ENCODE results near the gene STPG3.

The STPG3 gene

DNA sequence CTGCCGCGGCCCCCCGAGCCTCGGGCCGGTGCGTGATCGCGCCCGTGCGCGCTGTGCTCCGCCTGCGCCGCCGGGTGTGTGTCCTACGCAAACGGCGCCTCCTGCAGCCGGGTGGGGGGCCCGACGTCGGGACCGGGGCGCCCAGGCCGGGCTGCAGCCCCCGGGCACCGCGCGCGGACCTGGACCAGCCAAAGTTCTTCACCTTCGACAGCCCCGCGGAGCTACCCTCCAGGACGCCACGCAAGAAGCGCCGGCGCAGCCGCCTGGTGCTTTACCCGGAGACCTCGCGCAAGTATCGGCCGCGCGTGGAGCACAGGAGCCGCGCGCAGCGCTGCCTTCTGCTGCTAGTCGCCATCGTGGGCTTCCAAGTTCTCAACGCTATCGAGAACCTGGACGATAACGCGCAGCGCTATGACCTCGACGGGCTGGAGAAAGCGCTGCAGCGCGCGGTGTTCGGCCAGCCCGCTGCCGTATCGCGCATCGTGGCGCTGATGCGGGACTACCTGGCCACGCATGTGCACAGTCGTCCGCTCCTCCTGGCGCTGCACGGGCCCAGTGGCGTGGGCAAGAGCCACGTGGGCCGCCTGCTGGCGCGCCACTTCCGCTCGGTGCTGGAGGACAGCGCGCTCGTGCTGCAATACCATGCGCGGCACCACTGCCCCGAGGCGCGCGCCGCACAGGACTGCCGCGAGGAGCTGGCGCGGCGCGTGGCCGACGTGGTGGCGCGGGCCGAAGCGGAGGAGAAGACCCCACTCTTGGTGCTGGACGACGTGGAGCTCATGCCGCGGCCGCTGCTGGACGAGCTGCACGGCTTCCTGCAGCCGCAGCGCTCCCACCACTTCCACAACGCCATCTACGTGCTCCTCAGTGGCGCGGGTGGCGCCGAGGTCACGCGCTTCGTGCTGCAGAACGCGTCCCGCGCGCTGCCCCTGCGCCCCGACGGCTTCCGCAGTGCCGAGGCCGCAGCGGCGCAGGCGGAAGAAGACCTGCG, 27.9 kb downstream of the STPG3 start:
- DNase-seq (ENCODE audit: low read depth, low spot score): peak; percentile 30

DNA sequence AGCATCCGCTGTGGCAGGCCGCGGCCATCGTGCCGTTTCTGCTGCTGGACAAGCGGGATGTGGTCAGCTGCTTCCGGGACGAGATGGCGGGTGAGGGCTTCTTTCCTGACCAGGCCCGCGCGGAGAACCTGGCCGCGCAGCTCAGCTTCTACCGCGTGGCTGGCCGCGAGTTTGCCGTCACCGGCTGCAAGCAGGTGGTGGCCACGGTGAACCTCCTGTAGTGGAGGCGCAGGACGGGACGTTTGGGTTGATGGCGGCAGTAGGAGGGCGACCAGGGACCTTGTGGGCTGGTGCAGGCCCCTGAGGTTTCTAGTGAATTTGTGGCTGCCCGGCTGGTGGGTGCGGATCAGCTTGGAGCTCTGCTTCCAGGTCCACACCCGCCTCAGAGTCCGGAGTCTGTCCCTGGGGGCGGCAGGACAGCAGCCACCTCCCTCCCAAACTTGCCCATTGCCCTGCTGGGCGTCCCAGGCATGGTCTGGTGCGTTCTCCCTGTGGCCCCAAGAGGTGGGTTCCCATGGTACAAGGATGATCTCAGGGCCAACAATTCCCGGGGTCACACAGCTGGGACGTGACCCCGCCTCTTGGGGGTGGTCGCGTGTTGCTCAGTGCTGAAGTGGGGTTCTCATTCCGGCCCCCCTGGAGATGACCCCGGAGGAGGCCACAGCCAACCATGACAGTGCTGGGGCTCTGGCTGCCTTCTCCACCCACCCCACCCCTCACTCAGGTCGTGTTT, 28.8 kb downstream of the STPG3 start:
- no peak for DNase-seq (ENCODE audit: low read depth, low spot score)

DNA sequence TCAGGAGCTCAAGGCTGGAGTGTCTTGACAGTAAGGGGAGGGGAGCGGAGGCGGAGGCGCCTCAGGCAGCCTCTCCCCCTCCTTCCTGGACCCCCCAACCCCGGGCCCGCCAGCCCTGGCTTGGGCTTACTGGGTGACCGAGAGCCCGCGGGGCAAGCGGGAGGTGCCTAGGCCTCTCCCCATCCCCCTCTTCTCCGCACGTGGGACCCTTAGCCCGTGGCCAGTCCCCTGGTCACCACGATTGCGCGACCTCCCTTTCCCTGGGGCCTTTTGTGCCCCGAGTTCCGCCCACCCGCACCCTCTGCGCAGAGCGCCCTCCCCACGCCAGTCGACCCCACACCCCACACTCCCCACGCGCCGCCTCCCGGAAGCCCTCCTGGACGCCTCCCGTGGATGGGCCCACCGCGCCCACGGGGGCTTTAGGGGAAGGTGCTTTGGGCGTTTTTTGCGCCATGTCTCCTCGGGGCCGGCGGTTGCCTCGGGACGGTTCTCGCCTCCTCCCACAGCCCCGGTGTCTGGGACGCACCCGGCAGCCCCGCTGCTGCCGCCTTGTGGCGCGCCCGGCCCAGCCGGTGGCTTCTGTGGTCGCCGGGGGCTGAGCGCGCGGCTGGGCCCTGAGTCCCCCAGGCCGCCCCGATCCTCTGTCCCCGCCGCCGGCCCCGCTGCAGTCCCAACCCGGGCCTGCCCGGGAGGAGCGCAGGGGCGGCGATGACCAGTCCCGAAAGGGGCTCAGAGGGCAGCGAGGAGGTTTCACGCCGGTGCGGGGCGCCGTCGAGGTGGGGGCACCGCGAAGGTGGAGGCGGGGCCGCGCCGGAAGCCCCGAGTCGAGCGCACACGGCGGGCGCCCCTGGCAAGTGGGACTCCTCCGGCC, 29.6 kb downstream of the STPG3 start:
- DNase-seq (ENCODE audit: low read depth, low spot score): peak; percentile 37

DNA sequence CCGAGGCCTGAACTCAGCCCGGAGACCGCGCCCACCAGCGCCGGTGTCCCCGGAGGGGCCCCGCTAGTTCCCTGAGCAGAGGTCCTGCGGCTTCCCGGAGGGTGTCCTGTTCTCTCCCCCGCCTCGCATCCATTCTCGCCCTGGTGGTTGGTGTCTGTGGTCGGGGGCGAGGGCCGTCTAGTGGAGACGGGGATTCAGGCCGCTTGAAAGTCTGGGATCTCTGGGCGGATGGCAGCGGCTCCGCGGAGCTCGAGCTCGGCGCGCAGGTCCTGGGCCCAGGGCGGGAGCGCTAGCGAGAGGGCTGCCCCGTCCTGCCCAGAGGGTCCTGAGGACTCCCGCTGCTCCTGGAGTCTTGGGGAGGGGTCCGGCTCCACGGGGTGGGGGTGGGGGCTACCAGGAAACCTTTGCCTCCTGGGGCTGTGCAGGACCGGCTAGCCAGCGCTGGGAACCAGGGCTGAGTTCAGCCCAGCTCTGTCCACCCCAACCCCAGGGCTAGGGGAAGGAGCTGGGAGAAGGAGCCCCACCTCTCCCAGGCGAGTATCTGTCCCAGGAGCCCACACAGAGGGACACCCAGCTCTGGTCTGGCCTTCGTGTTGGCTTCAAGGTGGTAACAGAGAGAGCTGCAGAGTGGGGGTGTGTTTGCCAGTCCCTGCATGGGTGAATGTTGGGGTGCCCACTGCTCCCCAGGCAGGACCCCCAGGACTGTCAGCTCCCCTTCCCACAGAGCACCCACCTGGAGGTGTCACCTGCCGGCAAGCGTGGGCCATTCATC, 30.4 kb downstream of the STPG3 start:
- peak; percentile 52 for DNase-seq (ENCODE audit: low read depth, low spot score)

DNA sequence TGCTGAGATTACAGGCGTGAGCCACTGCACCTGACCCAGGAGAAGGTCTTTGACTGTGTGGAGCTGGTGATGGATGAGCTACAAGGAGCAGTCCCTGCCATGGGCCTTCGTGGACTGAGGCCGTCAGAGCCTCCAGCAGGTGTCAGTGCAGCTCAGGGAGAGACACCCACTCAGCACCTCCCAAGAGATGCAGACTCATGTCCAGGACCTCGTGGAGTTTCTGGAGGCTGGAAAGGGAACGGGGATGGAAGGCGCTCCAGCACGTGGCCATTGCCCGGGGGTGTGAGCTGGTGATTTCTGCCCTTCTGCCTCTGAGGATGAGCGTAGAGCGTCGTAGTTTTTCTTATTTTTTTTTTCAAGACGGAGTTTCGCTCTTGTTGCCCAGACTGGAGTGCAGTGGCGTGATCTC, 35.9 kb downstream of the STPG3 start:
- peak; percentile 83 for DNase-seq (ENCODE audit: low read depth, low spot score)

DNA sequence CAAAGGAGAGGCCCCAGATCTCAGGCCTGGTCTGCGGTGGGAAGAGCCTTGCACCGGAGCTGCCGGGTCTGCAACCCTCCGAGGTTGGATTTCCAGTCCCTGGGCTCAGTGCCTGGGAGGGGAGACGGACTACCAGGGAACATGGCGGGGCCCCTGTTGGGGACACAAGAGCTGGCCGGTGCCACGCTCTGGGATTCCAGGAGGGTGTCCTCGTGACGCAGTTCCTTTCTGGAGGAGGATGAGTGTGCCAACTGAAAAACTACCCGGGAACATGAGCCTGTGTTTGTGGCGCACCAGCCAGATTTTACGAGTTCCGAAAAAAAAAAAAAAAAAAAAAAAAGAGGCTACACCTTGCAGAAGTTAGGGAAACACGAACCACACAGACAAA, 42.0 kb downstream of the STPG3 start:
- DNase-seq (ENCODE audit: low read depth, low spot score): no peak

DNA sequence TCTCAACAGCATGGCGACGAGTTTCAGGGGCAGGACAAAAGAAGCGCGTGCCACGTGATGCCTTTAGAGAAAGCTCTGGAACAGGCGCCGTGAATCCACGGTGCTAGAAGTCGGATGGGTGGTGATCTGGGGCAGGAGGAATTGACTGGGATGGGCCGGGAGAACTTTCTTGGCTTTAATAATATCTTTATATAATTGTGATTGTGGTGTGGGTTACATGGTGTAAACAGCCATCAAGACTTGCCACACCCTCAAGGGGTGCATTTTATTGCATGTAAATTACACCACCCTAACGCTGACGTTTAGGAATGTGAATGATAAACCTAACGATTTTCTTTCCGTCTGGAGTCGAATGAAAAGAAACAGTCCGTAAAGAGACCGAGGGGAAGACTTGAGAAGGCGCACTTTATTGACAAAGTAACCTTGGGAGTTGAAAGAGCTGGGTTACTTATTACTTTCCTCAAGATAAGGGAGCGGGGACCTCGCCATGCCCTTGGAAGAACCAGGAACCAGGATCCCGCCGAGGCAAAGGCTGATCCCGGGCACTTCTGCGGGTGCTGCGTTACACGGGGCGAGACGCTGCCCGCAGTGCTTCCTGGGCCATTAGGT, 42.5 kb downstream of the STPG3 start:
- DNase-seq (ENCODE audit: low read depth, low spot score): no peak

DNA sequence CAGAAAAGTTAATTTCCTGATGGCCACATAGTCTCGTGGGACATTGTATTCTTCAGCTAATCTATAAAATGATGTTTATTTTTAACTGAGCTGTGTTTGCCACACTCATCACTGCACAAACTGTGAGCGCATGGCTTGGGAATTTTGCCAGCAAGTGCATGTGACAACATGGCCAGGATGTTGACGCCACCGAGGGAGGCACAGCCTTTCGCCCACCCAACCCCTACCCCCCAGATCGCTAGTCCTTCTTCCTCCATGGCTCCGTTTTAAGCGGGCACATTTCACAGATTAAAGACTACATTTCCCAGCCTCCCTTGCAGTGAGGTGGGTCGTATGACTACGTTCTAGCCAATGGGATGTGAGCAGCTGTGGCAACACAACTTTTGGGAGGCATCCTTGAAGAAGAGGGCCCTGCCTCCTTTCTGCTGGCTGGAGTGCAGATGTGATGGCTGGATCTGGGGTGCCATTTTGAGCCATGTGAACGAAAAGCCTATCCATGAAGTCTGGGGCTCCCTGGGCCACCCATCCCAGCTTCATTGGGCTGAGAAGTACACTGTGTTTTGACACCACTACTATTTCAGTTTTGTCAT, 43.1 kb downstream of the STPG3 start:
- DNase-seq (ENCODE audit: low read depth, low spot score): no peak

DNA sequence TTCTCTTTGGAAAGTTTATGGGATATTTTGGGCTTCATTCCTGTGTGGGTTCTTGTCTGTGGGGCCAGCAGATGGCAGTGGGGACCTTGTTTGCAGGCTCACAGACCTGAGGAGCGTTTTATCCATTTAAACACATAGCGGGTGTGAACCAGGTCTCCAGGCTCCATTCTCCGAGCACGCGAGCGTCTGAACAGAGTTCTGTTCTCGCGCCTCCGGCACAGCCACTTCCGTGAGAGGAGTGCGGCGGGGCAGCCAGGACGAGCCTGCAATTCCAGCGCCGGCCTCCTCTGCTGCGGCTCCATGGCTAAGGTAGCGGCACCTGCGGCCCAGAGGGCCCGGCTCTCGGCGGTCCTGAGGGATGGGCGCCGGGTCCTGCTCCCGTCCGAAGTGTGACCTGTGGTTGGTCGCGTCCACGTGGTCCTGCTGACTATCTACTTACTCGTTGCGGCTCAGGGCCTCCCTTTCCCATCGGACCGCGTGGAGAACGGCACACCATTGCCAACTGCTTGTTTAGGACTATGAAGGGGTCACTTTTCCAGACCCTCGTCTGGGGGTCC, 43.7 kb downstream of the STPG3 start:
- DNase-seq (ENCODE audit: low read depth, low spot score): no peak

DNA sequence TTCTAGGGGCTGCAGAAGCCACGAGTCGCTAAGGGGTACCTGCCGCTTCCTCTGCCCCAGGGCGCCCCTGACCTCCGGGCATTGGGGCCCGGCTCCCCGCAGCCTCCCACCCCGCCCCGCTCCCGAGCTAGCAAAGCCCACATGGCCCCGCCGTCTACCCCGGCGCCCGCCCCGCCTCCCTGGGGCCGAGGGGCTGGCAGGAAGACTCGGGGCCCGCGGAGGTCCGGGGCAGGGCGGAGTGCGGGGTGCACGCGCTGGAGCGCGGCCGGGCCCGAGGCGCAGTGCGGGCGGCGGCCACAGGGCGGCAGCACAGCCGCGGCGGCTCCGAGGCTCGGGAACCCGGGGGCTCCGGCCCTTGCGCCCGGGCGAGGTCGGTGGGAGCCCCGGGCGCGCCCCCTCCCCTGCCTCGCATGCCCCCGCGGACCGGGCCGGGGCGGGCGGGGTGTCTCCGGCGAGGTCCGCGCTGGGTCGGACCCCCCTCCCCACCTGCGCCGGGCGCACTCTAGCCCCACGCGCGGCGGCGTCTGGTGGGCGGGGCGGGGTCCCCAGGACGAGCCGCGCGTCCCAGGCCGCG, 44.2 kb downstream of the STPG3 start:
- DNase-seq (ENCODE audit: low read depth, low spot score): no peak

DNA sequence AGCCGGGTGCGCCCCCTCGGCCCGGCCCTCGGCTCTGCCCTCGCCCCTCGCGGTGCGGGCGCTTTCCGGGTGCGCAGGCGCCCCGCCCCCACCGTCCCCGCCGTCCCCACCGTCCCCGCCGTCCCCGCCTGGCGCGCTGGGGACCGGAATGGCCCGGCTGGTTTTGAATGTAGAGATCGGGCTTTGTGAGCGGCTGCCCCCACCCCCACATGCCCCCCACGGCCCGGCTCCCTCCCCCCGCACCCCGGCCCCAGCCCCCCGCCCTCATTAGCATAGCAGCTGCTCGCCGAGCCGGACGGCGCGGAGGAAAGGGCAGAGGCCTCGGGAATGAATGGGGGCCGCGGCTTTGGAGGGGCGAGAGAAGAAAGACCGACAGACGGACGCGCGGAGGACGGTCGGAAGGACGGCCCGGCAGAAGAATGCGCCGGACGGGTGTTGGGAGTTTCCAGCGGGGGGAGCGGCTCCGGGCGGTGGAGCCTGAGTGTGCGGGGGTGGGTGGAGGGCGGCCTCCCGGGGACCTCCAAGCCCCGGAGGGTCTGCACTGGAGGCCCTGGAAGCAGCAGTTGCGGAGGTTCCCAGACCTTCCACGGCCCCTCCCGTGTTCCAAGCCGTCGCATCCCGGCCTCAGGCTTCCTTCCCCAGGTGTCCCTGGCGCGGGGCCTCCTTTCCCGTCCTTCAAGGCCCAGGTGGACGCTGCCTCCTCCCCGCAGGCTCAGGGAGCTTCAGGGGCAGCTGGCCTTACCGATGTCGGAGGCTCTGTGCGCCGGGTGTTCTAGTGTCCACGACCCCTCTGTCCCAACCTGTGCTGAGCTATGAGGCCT, 45.0 kb downstream of the STPG3 start:
- no peak for DNase-seq (ENCODE audit: low read depth, low spot score)

DNA sequence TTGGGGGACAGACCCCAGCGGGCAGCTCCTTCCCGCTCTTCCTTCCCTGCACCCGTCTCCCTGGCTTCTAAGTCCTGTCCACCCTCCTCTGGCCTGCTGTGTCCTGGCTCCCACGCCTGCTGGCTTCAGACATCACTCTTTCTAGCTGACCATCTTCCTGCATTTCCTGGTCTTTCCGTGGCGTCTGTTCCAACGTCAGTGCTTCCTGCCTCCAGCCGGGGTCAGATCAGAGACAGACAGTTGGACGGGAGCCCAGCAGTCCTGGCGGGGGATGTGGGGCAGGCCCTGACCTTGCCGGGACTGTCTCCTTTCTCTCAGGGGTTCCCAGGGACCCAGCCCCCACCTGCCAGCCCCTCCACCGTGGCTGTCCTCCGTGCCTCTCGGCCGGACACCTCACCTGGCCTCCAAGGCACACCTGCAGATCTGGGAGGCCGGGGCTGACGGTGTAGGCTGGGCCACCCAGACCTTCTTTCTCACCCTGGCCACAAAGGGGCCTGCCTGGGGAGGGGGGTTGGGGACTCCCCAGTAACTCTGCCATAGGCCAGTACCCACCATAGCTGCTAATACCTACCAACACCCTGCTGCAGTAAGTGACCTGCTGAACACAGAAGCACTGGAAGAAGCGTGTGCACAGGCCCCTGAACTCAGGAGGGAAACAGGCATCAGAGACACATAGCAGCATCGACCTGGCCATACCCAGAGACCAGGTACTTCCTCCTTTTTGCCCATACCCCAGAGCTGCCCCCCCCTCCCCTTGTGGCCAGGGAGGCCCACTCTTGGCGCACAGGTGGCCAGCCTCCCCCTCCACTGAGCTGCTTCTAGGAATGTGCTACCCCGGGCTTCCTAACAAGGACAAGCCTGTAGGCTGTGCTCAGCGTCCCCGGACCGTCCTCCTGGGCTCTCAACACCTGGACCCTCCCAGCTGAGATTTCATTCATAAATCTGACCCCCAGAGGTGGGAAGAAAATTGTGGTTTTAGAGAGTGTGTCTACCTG, 45.9 kb downstream of the STPG3 start:
- no peak for DNase-seq (ENCODE audit: low read depth, low spot score)

DNA sequence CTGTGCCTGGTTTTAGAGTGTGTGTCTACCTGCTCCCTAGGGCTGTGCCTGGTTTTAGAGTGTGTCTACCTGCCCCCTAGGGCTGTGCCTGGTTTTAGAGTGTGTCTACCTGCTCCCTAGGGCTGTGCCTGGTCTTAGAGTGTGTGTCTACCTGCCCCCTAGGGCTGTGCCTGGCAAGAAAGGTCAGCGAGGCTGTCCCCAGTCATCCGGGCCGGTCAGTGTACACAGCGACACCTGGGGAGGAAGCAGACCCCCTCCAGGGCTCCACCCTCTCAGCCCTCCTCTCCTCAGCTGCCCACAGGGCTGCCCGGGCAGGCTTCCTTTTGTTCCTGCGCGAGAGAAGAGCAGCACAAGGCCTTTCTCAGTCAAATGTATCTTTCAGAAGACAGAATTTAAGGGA, 46.9 kb downstream of the STPG3 start:
- DNase-seq (ENCODE audit: low read depth, low spot score): no peak

DNA sequence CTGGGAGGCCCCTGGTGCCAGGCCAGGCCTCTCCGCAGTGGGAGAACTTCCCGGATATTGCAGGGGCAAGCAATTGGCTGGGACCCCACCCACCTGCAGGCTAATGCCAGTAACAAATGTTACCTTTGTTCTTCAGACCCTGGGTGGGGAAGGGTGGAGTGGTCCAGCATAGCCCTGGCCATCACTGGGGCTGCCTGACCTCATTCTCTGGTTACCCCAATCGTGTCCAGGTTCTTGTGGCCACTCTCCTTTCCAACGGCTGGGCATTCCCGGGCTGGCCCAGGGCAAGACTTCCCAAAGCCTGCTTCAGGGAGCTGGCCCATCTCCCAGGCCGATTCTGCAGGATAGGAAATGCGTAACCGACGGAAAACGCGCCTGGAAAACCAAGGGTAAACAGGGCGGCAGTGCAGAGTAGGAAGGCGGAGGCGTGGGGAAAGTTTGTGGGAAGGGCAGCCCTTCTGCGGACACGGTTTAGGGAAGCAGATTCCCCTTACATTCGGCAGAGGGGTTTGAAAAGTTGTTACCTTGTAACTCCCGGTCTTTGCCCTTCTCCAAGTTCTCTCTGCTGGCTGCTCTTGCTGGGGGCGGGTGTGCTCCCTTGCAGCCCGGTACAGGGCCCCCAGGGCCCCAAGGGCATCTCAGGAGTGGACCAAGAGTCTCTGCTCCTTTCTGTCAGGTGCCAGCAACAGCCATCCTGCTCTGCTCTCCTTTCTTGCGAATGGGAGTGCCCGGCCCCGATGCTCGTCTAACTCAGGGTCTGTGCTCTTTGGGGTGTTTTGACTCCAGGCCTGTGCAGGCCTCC, 47.5 kb downstream of the STPG3 start:
- no peak for DNase-seq (ENCODE audit: low read depth, low spot score)

DNA sequence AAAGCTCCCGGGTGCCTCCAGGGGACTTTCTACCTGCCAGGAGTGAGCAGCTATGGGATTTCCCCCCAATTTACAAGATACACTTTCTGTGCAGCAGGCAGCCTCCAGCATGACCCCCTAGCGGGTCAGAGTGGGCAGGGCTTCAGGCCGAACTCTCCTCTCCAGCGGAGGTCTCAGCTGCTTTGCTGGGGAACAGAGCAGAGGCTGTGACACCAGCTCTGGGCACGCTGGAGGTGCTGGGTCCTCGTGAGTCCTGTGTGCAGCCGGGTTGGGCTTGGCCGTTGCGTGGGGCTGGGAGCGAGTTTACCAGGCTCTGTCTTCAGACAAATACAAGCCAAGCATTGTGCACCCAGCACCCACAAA, 48.1 kb downstream of the STPG3 start:
- no peak for DNase-seq (ENCODE audit: low read depth, low spot score)

DNA sequence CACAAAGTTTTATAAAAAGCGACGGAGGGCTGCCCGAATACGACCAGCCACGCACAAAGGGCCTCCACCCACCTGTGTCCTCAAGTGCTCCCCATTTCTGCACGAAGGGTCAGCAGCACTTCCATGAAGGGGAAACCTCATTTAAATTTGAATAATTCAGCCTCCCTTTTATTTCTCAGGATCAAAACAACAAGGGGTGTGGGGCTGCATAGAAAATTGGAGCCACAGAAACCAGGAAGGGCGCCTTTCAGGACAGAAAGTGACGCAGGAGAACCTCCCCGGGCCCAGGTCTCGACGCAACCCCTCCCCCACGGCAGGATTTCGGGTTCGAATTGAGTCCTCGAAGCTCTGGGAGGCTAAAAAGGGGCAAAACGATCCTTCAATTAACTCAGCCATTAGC, 48.9 kb downstream of the STPG3 start:
- no peak for DNase-seq (ENCODE audit: low read depth, low spot score)
